ENCODE measurements around the gene NTHL1. TPM values are rescaled to one million over a fixed set of nuclear protein-coding genes. Genes with fewer than 3 reads are reported as not detected.

The NTHL1 gene
- total RNA-seq, 4 donors from 2014 or later: 7.1 to 18.1 (median 10.9) TPM

- TF ChIP-seq CTCF (IDR thresholded peaks at IDR 0.05): no peak
- no peak for ATAC-seq (ENCODE audit: low FRiP score)
- DNase-seq (ENCODE audit: low spot score): no peak
These were observed 54.8 kb downstream of the NTHL1 start for GRCh38 chr16:1992704-1993317.

GRCh38 chr16:1991948-1992703 lies 55.5 kb downstream of the NTHL1 start:
- peak; percentile 89 for DNase-seq (ENCODE audit: low spot score)
- TF ChIP-seq CTCF (IDR thresholded peaks at IDR 0.05): no peak
- peak; percentile 74 for ATAC-seq (ENCODE audit: low FRiP score)

GRCh38 chr16:1991588-1991947 lies 56.1 kb downstream of the NTHL1 start:
- no peak for ATAC-seq (ENCODE audit: low FRiP score)

GRCh38 chr16:1991135-1991551 lies 56.5 kb downstream of the NTHL1 start:
- no peak for ATAC-seq (ENCODE audit: low FRiP score)
- TF ChIP-seq CTCF (IDR thresholded peaks at IDR 0.05): no peak

More at GRCh38 chr16:1991588-1991947, 56.1 kb downstream of the NTHL1 start:
- DNase-seq (ENCODE audit: low spot score): no peak
- TF ChIP-seq CTCF (IDR thresholded peaks at IDR 0.05): no peak

GRCh38 chr16:1990351-1991134 lies 57.1 kb downstream of the NTHL1 start:
- TF ChIP-seq CTCF (IDR thresholded peaks at IDR 0.05): no peak
- DNase-seq (ENCODE audit: low spot score) (no peak), ATAC-seq (ENCODE audit: low FRiP score) (no peak)

More at GRCh38 chr16:1991135-1991551, 56.5 kb downstream of the NTHL1 start:
- DNase-seq (ENCODE audit: low spot score): no peak

- no peak for DNase-seq (ENCODE audit: low spot score)
- ATAC-seq (ENCODE audit: low FRiP score): no peak
- TF ChIP-seq CTCF (IDR thresholded peaks at IDR 0.05): no peak
These were observed 57.6 kb downstream of the NTHL1 start for GRCh38 chr16:1990101-1990350.

Small RNA genes lying within 50 kb of the gene (small RNA-seq; reads per million reads assigned to genes)
- gene MIR1225 (0.64 reads per million), gene RN7SL219P (not detected)

Other genes with a start within 250 kb of the NTHL1 start
- 100 to 1,000 TPM in 1 of 4 donors, 10 to 100 TPM in 3; 69.8 to 130 (median 81.5) TPM for gene HAGH, start 221.0 kb downstream of the NTHL1 start, total RNA-seq
- 10 to 100 TPM; 32.3 to 46.3 (median 34.1) TPM for gene FAHD1, start 220.6 kb downstream of the NTHL1 start, total RNA-seq
- gene MEIOB, start 175.7 kb downstream of the NTHL1 start, total RNA-seq: 1 to 10 TPM in 1 of 4 donors, not detected in 3; 1.7 TPM
- gene HS3ST6, start 129.4 kb downstream of the NTHL1 start, total RNA-seq: not detected
- gene MSRB1, start 104.6 kb downstream of the NTHL1 start, total RNA-seq: 10 to 100 TPM in 3 of 4 donors, 1 to 10 TPM in 1; 9.6 to 64.0 (median 17.1) TPM
- gene RPL3L, start 93.1 kb downstream of the NTHL1 start, total RNA-seq: not detected
- 100 to 1,000 TPM; 144 to 240 (median 183) TPM for gene NDUFB10, start 88.3 kb downstream of the NTHL1 start, total RNA-seq
- 1,000 to 10,000 TPM; 1,362 to 1,656 (median 1,543) TPM for gene RPS2, start 83.0 kb downstream of the NTHL1 start, total RNA-seq
- gene RNF151, start 81.0 kb downstream of the NTHL1 start, total RNA-seq: not detected
- 10 to 100 TPM; 32.2 to 44.3 (median 34.3) TPM for gene TBL3, start 75.8 kb downstream of the NTHL1 start, total RNA-seq
- gene NOXO1, start 66.4 kb downstream of the NTHL1 start, total RNA-seq: not detected
- gene GFER, start 63.6 kb downstream of the NTHL1 start, total RNA-seq: 10 to 100 TPM; 11.9 to 18.4 (median 16.0) TPM
- gene SYNGR3, start 57.9 kb downstream of the NTHL1 start, total RNA-seq: 1 to 10 TPM in 1 of 4 donors, under 1 TPM in 1, not detected in 2; 0.28 to 1.6 TPM
- gene ZNF598, start 38.0 kb downstream of the NTHL1 start, total RNA-seq: 10 to 100 TPM; 19.1 to 49.0 (median 24.3) TPM
- gene NPW, start 28.0 kb downstream of the NTHL1 start, total RNA-seq: under 1 TPM in 1 of 4 donors, not detected in 3; 0.48 TPM
- gene NHERF2, start 20.9 kb downstream of the NTHL1 start, total RNA-seq: 100 to 1,000 TPM in 2 of 4 donors, 10 to 100 TPM in 2; 52.8 to 166 (median 84.9) TPM
- 10 to 100 TPM; 30.0 to 59.4 (median 35.9) TPM for gene TSC2, start 151 bp upstream of the NTHL1 start, total RNA-seq
- gene PKD1, start 88.1 kb upstream of the NTHL1 start, total RNA-seq: 100 to 1,000 TPM in 2 of 4 donors, 10 to 100 TPM in 2; 86.4 to 214 (median 121) TPM
- gene RAB26, start 100.8 kb upstream of the NTHL1 start, total RNA-seq: 1 to 10 TPM in 2 of 4 donors, under 1 TPM in 1, not detected in 1; 0.19 to 2.0 (median 1.1) TPM
- 10 to 100 TPM; 31.9 to 42.7 (median 34.3) TPM for gene TRAF7, start 107.9 kb upstream of the NTHL1 start, total RNA-seq
- under 1 TPM; 0.12 to 0.19 (median 0.14) TPM for gene CASKIN1, start 148.8 kb upstream of the NTHL1 start, total RNA-seq
- 10 to 100 TPM; 29.8 to 44.6 (median 34.6) TPM for gene MLST8, start 157.6 kb upstream of the NTHL1 start, total RNA-seq
- 10 to 100 TPM in 1 of 4 donors, 1 to 10 TPM in 3; 1.5 to 10.1 (median 4.3) TPM for gene BRICD5, start 163.0 kb upstream of the NTHL1 start, total RNA-seq
- gene PGP, start 167.0 kb upstream of the NTHL1 start, total RNA-seq: 10 to 100 TPM in 1 of 4 donors, 1 to 10 TPM in 3; 8.1 to 10.4 (median 9.6) TPM
- gene E4F1, start 175.8 kb upstream of the NTHL1 start, total RNA-seq: 10 to 100 TPM; 18.3 to 39.6 (median 25.7) TPM
- gene DNASE1L2, start 188.6 kb upstream of the NTHL1 start, total RNA-seq: under 1 TPM in 3 of 4 donors, not detected in 1; 0.63 to 0.93 (median 0.84) TPM
- gene ECI1, start 203.8 kb upstream of the NTHL1 start, total RNA-seq: 10 to 100 TPM; 26.2 to 66.5 (median 38.4) TPM
- 100 to 1,000 TPM in 1 of 4 donors, 10 to 100 TPM in 3; 84.9 to 171 (median 92.2) TPM for gene RNPS1, start 220.3 kb upstream of the NTHL1 start, total RNA-seq

Data from omental fat pad (tissue), 4 donors.